Mesenteric fat pad (tissue), 1 donor: ENCODE data around the gene LTB4R. TPM values are rescaled to one million over a fixed set of nuclear protein-coding genes. Genes with fewer than 3 reads are reported as not detected.

Experiments
- DNase-seq: peaks from one replicate; pipeline ENCODE4 v3.0.0-alpha.2; 2020; ENCODE audit warnings: low spot score
- total RNA-seq: library from RNA; stranded (reverse); fragmentation: NEBNext Ultra II Directional; extraction: Animal tissue kit (Norgen Biotek cat#: 25700); gene quantifications from one replicate; pipeline ENCODE4 v1.2.1, GENCODE V29; 2021
- donor health status: DM: yes; HTN: yes; CAD: no.

Gene LTB4R
- total RNA-seq, 1 donor from 2014 or later, result 11.9 TPM

GRCh38 chr14:24277606-24278321 lies 33.5 kb upstream of the LTB4R start:
- no peak for DNase-seq

- DNase-seq, result no peak
Observed at GRCh38 chr14:24278424-24278823, 32.9 kb upstream of the LTB4R start.

GRCh38 chr14:24279301-24280186 lies 31.8 kb upstream of the LTB4R start:
- no peak for DNase-seq

- DNase-seq, result no peak
Observed at GRCh38 chr14:24280797-24281460, 30.4 kb upstream of the LTB4R start.

GRCh38 chr14:24281636-24282035 lies 29.7 kb upstream of the LTB4R start:
- DNase-seq, result no peak

- DNase-seq, result no peak
Observed at GRCh38 chr14:24282736-24283135, 28.6 kb upstream of the LTB4R start.

- DNase-seq, result no peak
Observed at GRCh38 chr14:24283796-24284460, 27.4 kb upstream of the LTB4R start.

- no peak for DNase-seq
Observed at GRCh38 chr14:24284501-24285035, 26.7 kb upstream of the LTB4R start.

GRCh38 chr14:24285351-24285750 lies 26.0 kb upstream of the LTB4R start:
- no peak for DNase-seq

- DNase-seq, result no peak
Observed at GRCh38 chr14:24286996-24287395, 24.3 kb upstream of the LTB4R start.

GRCh38 chr14:24289649-24290280 lies 21.5 kb upstream of the LTB4R start:
- DNase-seq, result no peak

- no peak for DNase-seq
Observed at GRCh38 chr14:24290746-24291145, 20.6 kb upstream of the LTB4R start.

GRCh38 chr14:24291446-24292117 lies 19.7 kb upstream of the LTB4R start:
- no peak for DNase-seq

GRCh38 chr14:24292118-24292807 lies 19.0 kb upstream of the LTB4R start:
- no peak for DNase-seq

- DNase-seq, result no peak
Observed at GRCh38 chr14:24293525-24293924, 17.8 kb upstream of the LTB4R start.

- DNase-seq, result no peak
Observed at GRCh38 chr14:24296341-24297157, 14.8 kb upstream of the LTB4R start.

- DNase-seq, result no peak
Observed at GRCh38 chr14:24297190-24297964, 13.9 kb upstream of the LTB4R start.

- no peak for DNase-seq
Observed at GRCh38 chr14:24298892-24299254, 12.4 kb upstream of the LTB4R start.
